HG03066 (cell line): ENCODE measurements around the gene TRNP1.

ENCODE experiments used
- ATAC-seq: cut with Tn5 transposase; IDR thresholded peaks from one replicate; pipeline ENCODE4 v1.9.1; 2021; ENCODE audit warnings: low read depth; ENCODE audit not compliant: unreplicated experiment

The TRNP1 gene

DNA sequence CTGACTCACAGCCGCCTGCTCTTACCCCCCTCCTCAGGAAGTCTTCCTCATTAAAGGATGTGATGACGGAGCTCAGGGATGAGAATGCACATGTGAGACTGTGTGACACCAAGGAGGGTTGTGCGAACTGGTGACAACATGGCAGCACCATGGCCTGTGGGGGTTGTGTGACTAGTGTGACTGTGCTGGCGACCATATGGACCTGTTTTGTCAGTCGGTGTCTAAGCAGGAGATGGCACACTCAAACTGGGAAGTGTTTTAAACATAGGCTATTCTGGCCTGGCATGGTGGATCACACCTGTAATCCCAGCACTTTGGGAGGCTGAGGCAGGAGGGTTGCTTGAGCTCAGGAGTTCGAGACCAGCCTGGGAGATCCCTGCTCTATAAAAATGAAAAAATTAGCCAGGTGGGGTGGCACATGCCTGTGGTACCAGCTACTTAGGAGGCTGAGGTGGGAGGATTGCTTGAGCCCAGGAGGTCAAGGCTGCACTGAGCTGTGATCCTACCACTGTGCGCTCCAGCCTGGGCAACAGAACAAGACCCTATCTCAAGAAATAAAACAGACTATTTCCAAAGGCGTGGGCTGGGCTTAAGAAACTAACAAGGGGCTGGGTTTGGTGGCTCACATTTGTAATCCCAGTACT lies 7.4 kb downstream of the TRNP1 start:
- no peak for ATAC-seq

DNA sequence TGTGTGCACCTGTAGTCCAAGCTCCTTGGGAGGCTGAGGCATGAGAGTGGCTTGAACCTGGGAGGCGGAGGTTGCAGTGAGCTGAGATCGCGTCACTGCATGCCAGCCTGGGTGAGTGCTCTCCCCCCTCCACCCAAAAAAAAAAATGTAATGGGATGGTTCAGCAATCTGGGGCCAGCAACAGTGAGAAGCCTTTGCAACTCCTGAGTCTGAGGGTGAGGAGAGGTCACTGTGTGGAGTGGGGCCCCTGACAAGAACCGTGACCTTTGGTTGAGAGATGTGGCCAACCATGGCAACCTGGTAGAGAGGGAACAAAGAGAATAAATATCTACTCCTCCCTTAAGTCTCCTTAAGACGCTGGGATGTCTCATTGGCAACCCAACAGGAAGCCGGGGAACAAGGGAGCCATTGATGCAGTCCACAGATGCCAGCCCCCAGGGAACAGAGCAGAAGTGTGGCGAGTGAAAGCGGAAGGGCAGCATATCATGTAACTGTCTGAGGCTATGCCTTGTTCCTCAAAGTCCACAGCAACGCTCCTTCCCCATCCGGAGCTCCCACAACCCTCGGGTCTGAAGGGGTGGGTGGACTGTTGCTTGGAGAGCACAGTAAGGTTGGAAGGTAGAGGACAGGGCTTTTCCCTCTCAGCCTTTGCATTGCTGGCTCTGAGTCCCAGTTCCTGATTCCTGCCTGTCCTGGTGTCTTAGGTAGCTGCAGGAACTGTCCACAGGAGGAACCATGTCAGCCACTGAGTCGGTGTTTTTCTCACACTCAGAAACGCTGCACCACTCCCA lies 8.3 kb downstream of the TRNP1 start:
- no peak for ATAC-seq

DNA sequence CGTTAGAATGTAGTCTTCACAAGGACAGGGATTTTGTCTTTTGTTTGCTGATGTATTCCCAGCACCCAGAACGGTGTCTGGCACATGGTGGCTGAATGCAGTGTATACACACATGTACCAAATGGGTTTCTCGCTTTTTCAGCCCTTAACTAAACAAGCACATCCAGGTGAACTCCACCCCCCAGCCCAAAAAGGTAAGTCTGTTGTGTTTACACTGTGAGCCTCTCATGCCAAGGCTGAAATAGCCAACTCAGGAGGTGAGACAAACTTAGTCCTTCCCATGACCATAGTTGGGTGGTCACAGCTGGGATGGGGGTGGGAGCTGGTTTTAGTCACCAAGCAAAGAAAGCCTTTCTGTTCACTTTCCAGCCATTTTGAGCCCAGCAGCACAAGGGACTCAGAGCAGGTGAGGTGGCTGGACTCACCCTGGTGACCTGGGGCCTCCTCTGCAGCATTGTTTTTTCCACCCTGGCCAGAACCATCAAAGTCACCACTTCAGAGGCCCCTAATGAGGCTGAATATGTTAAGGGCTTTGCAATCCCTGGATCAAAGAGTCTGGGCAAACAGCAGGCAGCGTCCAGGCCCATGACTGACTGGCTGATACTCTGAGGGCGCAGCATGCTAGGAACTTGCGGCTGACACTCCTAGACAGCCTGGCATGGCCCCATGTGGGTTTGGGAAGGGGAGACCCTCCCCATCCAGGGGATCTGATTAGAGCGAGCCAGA lies 10.4 kb downstream of the TRNP1 start:
- ATAC-seq: no peak

DNA sequence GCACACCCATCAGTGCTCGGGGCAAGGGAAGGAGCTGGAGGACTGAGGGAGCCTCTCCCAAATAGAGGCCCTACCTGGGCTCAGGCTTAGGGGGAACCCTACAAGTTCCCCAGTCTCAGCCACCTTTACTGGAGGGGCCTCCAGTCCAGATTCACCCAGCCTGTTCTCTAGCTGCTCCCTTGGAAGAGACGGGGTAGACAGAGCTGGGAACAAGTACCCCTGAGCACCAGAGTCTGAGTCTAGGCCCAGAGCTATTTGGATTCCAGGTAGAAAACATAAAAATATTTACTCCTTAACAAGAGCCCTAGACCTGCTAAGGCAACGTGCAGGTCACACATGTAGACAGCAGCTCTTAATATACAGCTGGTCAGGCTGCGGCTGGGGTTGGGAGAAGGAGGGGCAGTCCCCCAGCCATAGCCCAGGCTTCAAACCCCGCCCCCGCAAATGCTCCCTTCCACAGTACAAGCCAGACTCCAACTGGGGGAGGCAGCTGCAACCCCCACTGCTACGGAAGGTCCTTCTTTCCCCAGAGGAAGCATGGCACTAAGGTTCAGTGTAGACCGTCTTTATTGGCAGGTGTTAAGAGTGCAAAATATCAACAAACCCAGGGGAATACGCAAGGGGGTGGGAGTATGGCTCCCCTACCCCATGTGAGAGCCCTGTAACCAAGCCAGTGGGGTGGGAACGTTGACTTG lies 11.1 kb downstream of the TRNP1 start:
- no peak for ATAC-seq

DNA sequence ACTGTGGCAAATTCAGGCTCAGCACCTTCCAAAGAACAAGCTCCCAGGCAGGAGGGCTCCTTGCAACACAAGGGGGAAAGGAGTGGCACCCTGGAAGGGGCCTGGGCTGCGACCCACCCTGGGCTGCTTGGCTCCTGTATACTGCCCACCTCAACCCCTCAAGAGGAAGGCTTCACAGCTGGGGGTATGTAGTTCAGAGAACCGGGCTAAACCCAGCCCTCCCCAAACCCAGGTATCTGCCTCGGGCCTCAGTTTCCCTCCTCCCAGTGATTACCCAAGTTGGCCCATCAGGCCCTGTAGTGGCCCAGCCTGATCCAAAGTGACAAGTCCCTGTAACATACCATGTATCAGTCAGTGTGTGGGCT lies 11.7 kb downstream of the TRNP1 start:
- no peak for ATAC-seq

DNA sequence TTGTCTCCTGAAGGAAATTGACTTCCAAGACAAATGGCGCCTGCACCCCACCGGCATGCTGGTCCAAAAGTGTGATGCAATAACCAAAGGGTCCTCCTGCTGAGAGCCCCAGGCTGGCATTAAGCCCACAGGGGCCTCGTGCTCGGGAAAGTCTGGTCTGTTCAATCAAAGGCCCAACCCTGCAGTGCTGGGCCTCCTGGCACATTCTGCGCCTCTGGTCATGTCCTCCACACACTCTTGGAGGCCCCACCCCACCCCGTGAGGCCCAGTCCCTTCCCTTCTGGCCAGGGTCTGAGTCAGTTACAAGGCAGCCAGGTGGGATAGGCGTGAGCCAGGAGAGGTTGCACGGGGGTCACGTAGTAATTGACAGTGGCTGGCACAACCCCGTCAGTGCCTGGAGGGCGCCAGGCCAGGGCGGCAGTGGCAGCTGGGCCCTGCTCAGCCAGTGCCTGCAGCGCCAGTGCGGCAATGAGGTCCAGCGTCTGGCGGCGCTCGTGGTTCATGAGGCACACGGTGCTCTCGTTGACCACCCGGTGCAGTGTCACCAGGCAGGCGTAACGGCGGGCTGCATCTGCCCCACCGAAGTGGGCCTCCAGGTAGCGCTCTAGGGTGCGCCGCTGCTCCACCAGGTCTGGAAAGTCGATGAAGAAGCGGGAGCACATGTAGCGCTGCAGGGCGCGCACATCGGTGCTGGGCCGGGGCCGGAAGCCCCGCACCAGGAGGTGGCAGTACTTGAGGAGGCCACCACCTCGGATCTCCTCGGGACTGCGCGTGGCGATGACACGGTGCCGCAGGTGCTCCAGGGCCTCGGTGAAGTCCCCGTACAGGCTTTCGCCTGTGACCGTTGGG lies 12.4 kb downstream of the TRNP1 start:
- ATAC-seq: no peak

DNA sequence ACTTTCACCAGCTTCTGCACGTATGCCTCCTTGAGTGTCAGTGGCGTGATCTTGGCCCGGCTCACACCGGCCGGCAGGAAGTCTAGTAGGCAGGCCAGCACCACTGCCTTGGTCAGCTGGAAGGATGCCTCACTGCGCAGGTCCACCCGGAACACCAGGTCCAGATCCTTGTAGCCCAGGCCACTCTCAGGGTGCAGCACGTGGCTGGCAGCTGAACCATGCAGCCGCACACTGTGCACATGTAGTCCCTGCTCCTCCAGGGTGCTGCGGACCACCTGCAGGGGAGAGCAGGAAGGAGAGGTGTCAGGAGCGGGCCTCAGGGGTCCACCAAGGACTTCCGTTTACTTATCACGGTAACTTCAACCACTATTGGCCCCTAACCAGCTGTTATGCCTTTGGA lies 13.2 kb downstream of the TRNP1 start:
- ATAC-seq: no peak

DNA sequence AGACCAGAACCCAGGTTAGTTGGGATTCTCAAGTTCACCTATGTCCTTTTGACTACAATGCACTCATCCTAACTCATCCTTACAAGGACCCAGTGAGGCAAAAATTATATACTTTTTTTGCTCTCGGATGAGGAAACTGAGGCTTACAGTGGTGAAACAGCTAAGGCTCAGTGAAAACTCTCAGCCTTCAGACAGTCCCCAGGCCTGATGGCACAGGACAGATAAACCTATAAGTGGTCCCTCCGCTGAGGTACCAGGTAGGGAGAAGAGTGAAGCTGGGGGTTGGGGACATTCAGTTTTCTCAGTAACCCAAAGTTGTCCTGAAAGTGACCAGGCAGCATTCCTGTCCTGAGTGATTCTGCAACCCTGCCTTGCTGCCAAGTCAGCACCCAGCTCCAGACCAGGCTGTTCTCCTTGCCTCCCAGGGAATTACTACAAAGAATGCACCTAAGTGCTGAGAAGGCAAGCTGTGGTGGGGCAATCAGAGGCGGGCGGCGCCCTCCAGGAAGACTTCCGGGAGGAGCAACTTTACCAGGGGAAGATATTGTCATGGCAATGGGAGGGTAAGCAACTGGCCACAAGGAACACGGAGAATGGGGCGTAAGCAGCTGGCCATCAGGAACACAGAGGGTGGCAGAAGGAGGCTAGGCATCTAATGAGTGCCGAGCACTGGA lies 14.6 kb downstream of the TRNP1 start:
- ATAC-seq: no peak

DNA sequence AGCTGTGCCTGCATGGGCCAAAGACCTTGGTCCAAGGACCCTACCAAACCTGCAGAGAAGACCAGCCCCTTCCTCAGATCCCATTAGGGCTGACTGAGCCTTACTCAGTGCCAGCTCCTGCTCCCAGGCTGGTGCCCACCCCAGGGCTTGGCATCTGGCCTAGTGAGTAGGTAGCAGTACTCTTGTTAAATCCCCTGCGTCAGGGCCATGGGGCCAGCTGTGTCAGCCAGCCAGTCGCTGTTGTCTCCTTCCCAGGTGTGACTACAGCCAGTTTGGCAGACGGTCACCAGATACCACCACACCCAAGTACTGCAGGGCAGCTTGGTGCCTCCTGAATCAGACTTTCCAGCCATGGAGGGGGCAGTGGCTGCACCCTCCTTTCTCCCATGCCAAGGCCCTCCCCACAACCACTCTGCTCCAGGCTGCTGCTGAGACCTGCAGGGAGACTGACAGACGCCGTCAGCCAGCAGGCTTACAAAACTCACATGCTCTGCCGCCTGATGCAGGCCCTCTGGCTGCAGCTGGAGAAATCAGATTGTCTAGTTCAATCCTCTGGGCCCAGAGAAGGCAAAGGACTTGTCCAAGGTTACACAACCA lies 16.2 kb downstream of the TRNP1 start:
- ATAC-seq: no peak

DNA sequence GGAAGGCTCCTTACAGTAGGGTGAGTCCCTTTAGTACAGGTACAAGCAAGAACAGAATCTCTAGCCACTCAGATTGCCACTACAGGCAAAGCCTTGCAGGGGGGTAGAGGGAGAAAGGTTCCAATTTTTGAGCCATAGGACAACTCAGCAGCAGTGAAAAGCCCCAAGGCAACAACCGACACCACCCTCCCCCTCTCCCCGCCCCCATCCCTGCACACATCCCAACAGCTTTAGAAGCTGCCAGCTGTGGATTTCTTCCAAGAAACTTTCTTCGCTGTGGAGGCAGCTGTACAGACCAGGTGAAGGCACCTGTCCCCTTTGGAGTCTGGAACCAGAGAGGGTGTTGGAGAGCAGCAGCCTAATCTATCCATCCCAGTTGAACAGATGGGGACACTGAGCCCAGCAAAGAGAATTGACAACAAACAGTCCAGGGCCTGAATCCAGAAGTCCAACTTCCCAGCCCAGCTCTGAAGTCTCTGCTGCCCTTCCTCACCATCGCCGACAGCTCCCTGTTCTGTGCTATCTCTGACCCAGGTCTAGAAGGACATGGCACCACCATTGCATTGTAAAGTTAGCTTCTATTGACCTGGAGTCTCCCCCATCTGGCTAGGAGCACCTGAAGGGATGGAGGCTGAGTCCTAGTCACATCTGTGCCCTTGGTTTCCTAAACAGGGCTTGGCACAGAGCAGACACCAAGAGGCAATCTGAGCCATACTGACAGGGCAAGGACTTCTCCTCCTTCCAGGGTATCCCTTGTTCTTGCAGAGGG lies 16.9 kb downstream of the TRNP1 start:
- no peak for ATAC-seq

DNA sequence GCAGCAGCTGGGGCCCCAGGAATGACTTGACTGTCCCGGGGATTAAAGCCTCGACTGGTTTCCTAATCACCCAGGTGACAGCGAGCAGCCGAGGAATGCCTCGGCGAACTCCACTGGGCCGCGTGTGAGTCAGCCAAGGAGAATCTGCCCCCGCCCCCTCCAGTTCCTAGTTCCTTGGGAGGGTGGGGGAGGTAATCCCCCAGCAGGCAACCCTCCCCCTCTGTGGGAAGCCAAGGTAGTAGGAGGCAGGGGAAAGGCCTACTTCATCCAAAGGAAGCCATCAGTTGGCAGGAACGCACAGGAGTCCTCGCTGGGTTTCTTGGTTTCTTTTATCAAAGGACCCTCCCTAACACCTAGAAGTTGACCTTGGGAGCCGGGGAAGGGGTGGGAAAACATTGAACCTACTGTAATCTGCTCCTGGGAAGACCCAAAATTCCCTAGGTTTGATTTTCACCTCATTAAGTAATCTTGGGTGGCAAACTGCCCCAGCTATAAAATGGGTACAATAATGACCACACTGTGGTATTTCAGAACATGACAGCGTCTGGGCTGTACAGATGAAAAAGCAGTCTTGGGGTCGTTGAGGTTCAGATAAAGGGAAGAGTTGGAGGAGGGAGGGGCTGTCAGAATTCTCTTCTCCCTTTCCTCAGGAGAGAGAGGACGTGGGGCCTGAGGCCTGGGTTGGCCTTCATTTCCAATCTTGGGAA lies 17.7 kb downstream of the TRNP1 start:
- ATAC-seq: no peak

DNA sequence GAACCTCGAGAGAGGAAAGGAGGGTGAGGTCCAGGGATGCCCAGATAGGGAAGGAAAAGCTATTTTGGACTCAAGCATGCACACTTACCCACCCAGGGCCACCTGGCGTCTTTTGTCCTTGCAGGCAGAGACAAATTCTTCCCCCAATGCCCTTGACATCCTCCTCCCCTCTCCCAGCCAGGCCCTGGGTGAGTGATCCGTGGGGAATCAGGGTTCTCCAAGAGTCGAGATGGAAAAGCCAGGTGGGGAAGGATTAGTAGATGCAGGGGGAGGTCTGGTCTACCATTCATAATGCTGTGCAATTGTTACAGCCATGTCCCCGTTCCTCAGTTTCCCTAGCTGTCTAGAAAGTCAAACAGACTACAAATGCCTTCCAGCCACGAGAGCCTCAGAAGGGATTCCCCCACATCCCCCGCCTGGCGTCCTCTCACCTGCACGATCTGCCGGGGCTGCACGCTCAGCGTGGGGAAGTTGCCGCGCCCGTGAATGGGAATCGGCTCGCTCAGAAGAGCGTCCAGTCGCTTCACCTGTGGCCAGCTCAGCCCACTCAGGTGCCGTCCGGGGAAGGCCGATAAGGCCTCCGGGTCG lies 18.6 kb downstream of the TRNP1 start:
- ATAC-seq: no peak

DNA sequence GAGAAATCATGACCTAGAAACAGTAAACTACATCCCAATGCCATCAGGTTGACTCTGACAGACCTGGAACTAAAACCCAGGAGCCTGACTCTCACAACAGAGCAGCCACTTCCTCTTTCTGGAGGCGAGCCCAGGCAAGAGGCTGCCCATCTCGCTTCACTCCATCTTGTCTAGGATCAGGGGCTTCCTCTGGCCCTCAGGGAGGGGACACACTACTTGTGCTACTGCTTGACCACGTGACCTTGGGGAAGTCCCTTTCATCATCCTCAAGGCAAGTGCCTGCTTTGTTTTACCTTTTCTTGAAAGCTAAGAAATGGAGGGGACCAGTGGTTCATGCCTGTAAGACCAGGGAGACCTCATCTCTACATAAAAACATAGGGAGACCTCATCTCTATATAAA lies 21.8 kb downstream of the TRNP1 start:
- ATAC-seq: no peak

DNA sequence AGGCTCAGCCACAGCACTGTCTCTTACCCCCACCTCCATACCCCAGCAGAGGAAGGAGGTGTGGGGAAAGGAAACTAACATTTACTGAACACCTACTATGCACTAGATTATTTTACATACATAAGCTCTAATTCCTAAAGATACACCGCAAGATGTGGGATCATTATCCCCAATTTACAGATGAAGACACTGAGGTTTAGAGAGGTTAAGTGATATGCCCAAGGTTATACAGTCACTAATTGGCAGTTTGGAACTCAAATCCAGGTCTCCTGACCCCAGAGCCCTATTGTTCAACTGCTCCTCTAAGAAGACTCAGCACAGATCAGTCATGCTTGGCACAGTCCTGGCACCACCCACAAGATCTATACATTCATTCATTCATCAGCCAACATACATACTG lies 22.9 kb downstream of the TRNP1 start:
- no peak for ATAC-seq

DNA sequence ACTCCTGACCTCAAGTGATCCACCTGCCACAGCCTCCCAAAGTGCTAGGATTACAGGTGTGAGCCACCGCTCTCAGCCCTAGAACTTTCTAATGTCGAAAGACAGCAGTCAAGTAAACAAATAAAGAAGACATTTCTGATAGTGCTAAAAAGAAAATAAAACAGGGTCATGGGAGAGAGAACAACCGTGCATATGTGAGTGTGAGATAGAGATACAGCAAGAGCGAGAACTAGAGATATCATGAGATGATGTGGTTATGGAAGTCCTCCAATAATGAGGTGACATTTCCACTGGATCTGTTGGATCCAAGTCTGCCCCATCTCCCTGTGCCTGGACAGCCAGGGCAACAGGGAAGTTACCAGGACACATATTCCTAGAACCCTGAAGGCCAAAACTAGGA lies 23.7 kb downstream of the TRNP1 start:
- no peak for ATAC-seq

DNA sequence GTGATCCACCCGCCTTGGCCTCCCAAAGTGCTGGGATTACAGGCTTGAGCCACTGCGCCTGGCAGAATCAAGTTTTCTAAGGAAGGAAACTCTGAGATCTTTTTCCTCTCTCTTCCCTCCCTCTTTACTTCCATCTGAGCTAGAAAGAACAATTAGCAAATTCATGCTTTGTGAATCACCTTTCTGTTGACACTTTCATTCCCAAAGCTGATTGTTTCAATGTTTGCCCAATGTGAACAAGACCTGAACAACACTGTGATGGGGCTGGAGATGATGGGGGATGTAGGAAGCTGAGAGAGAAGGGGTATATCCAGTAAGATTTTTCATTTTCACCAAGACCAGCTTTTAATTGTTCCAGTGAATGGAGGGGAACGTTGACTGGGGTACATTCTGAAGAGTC lies 24.8 kb downstream of the TRNP1 start:
- no peak for ATAC-seq

DNA sequence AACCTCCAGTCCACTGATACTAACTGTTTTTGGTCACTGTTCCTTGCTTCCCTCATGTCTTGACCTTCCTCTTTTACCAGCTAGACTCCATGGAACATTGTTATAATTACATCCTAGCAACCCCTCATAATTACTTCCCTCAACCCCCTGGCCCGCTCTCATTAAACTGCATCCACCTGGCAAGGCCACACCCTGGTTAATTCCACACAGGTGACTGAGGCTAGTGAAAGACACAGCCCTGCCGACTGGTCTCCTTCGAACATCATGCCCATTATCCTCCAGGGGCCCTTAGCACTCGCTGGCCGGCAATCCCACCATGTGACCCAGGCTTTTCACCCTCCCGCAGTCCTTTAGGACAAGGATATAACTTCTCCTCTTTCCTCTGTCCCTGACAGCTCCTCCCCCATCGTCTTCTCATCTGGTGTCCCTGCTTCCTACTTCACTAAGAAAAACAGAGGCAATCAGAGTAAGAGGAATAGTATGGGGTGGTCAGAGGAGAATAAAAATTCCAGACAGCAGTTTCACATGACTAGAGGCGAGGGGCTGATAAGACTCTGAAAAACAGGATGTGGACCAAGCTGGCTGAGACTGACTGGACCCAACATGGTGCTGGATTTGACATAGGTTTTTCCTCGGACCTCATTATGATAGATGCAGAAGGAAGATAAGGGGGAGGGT lies 28.0 kb downstream of the TRNP1 start:
- no peak for ATAC-seq
